Stimulated activated CD8-positive, alpha-beta memory T cell treated with anti-CD3 and anti-CD28 coated beads, Interleukin-7, amount 100 ng/mL, for 48 hours (primary cell): ENCODE data around the gene MYLK4.

Source experiments
- DNase-seq, 2 donors: peaks; one replicate each; pipeline ENCODE4 v3.0.0-alpha.2; 2020; ENCODE audit warnings: low read depth in 1 of 2; ENCODE audit errors: extremely low read depth in 1 of 2

Gene MYLK4

GRCh38 chr6:2758980-2759379, 8.3 kb upstream of the MYLK4 start:
- DNase-seq = no peak

DNA sequence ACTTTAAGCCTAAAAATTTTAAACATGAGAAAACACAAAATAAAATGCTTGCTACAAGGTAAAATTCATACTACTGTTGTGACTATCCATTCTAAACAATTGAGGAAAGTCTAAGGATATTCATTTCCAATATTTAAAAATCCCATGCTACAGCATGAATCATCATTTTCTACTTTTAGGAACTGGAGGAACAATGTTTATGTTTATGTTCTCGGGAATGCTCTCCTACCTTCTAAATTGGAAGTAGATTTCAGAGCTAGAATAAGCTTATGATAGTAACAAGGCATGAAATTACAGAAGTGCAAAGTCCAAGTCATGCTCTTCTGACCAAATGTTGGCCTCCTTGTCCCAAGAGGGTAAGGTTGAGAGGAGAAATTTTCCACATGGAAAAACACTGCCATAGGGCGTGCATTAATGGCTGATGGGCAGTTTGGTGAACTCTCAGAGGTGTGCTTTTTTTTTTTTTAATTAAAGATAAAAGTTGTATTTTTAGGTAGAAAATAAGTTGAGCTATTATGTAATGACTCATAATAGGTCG, 6.0 kb upstream of the MYLK4 start:
- no peak for DNase-seq

GRCh38 chr6:2756241-2756640, 5.5 kb upstream of the MYLK4 start:
- DNase-seq = no peak

GRCh38 chr6:2755456-2755855, 4.7 kb upstream of the MYLK4 start:
- no peak for DNase-seq

DNA sequence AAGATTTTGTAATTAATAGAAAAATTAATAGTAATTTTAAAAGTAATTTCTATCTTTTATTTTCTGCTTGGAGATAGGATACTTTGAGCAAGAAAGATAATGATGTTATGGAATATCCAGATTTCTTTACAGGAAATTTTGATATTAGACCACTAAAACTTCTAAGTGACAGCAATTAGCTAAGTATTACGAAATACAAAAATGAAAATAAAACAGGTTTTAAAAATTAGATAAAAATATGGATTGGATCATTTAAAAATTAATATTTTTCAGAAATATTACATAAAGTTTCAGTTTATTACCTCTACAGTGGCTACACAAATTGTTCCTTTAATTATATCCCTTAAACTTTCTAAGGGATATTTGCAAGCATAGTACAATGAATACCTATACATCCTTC, 4.2 kb upstream of the MYLK4 start:
- no peak for DNase-seq

- DNase-seq = no peak
These were observed 3.7 kb upstream of the MYLK4 start for GRCh38 chr6:2754393-2754792.

GRCh38 chr6:2753743-2754142, 3.0 kb upstream of the MYLK4 start:
- no peak for DNase-seq

GRCh38 chr6:2753110-2753489, 2.4 kb upstream of the MYLK4 start:
- DNase-seq = no peak

- DNase-seq = no peak
These were observed 1.9 kb upstream of the MYLK4 start for GRCh38 chr6:2752477-2753109.

- DNase-seq = no peak
These were observed 1.1 kb upstream of the MYLK4 start for GRCh38 chr6:2751871-2752270.

- DNase-seq = no peak
These were observed 637 bp downstream of the MYLK4 start for GRCh38 chr6:2749969-2750600.

- DNase-seq = no peak
These were observed 2.5 kb downstream of the MYLK4 start for GRCh38 chr6:2748183-2748582.

GRCh38 chr6:2746557-2747061, 4.1 kb downstream of the MYLK4 start:
- DNase-seq = no peak

- no peak for DNase-seq
These were observed 5.5 kb downstream of the MYLK4 start for GRCh38 chr6:2745246-2745645.

DNA sequence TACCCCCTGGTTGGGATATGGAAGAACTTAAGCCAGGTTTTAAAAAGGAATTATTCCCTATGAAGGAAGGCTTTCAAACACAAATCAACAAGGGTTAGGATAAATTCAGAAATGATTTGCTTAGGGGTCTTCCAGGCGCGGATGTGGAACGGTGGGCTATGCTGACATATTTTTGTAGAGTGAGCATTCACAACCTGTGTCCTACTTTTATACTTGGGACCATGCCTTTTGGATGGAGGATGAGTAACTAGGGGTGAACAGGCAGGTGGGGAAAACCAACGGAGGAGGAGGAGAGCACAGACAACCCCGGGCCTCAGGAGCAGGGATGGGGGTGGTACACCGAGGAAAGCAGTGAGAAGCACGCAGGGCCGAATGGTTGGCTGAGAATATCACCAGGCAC, 5.9 kb downstream of the MYLK4 start:
- DNase-seq = no peak

- no peak for DNase-seq
These were observed 6.4 kb downstream of the MYLK4 start for GRCh38 chr6:2744209-2744771.

DNA sequence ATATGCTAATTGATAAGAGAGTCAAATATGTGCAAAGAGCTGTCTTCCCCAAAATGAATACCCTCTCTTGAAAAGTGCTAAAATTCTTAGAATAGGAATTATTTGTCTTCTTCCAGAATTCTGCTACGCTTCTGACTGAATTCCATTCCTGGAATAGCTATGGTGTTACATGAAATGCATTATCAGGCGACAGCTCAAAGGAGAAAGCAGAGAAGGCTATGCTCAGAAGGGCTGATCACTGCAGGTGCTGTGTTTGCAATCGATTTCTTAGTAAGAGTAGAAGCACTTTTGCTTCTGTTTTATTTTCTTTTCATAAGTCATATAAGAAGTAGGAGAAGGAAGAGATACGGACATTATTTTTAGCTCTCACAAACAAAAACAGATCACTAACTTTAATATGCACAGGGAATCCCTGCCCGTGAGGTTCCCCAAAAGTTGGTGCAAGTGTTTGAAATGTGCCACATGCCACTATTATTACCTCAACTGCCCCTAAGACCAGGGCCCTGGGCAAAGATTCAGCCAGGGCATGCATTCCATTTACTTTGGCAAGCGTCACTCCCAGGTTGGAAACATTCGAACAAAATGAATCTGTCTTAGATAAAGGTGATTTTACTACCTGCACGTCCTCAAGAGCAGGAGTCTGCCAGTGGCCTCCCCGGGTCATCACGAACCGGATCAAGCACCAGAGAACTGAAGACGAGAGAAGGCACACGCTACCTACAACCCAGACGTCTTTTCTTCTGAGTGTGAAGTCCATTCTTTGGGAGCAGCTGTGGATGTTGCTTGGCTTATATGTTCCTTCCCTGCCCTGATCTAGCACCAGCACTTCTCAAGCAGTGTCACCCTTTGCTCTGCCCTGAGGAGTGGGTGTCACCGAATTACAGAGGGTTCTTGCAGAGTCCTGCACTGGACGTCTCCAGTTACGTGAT, 7.2 kb downstream of the MYLK4 start:
- DNase-seq = no peak

- DNase-seq = no peak
These were observed 9.0 kb downstream of the MYLK4 start for GRCh38 chr6:2741756-2742155.

- DNase-seq = no peak
These were observed 10.1 kb downstream of the MYLK4 start for GRCh38 chr6:2740581-2740980.

- DNase-seq = no peak
These were observed 11.4 kb downstream of the MYLK4 start for GRCh38 chr6:2739335-2739734.

DNA sequence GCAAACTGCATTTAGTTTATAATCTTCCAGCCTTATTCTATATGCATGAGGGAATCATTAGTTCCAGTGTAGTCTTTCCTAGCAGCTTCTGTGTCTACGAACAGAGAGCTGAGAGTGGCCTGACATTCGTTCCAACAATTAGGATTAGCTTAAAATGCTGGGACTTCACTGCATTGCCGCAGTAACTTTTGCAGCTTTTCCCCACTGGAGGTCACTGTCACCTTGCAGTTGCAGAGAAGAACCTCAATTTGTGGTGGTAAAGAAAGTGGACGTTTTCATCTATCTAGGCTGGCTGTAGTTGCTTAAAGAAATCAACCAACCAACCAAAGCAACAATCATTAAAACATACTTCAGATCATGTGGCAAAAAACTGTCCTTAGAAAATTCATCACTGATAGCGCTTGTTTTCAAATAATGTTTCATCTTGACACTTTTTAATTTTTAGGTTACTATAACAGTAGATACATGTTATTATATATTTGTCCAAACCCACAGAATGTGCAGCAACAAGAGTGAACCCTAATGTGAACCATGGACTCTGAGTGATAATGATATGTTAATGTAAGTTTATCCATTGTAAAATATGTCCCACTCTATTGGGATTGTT, 12.2 kb downstream of the MYLK4 start:
- no peak for DNase-seq
